Brain pericyte (primary cell): ENCODE measurements around the gene PDS5B.
"Not testable (repeated sequence)": the region's sequence is repeated elsewhere in the genome, so short reads cannot be mapped to it uniquely, and the experiment has no call there.

Experiments
- DNase-seq: peaks from one replicate; pipeline ENCODE4 v3.0.0-alpha.2; 2012; ENCODE audit warnings: low read depth, low spot score

PDS5B gene

DNA sequence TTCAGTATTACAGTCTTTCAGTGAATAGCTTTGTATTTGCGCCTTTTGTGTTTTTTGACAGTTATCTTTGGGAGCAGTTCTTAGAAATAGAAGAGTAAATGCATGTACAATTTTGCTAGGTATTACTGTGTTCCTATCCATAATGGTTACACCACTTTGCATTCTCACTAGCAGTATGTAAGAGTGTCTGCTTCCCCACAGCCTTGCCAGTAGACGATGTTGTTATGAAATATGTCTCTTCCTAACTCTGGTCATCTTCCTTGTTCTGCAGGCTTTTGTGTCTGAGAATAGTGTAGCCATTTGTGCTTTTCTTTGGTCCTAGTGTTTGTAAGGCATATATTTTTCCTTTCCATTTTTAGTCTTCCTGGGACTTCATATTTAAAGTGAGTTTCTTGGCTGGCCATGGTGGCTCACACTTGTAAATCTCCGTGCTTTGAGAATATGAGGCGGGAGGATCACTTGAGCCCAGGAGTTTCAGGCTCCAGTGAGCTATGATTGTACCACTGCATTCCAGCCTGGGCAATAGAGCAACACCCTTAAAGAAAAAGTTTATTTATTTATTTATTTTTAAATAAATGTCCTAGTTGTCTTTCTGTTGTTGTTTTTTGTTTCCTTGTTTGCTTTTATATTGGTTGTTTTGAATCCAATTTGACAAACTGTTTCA, 140.3 kb downstream of the PDS5B start:
- no peak for DNase-seq

DNA sequence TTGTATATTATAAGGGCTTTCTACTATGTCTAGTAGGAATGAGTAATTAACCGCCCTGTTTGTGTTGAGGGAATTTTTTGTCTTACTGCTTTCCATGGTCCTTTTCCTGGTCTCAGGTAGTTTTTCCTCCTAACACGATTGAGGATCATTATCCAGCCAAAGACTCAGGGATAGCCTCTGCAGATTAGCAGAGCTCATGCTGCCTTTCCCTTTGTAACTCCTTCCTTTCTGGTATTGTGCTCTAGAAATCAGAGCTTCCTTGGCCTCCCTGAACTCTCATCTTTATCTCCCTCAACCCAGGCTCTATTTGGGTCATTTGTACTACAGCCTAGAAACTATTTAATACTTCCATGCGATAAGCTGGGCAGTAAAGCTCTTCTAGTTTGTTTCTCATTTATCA, 142.1 kb downstream of the PDS5B start:
- DNase-seq = no peak

DNA sequence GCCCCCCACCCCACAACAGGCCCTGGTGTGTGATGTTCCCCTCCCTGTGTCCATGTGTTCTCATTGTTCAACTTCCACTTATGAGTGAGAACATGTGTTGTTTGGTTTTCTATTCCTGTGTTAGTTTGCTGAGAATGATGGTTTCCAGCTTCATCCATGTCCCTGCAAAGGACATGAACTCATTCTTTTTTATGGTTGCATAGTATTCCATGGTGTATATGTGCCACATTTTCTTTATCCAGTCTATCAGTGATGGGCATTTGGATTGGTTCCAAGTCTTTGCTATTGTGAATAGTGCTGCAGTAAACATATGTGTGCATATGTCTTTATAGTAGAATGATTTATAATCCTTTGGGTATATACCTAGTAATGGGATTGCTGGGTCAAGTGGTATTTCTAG, 142.8 kb downstream of the PDS5B start:
- not testable (repeated sequence) for DNase-seq

DNA sequence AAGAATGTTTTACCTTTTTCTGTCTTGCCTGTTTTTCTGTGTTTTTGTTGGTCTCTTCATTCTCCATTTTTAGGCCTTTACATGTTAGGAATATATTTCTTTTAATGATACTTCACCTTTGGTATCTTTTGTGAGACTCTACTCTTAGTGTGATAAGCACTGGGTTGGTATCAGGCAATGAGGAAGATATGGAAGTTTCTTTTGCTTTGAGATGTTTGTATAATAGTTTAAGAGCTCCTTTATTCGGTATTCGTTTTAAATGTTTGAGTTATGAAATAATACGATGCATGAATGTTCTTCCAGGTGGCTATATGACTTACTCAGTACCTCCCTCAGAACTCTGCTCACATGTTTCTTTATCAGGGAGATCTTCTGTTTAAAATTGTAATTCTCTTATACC, 144.8 kb downstream of the PDS5B start:
- DNase-seq = no peak

DNA sequence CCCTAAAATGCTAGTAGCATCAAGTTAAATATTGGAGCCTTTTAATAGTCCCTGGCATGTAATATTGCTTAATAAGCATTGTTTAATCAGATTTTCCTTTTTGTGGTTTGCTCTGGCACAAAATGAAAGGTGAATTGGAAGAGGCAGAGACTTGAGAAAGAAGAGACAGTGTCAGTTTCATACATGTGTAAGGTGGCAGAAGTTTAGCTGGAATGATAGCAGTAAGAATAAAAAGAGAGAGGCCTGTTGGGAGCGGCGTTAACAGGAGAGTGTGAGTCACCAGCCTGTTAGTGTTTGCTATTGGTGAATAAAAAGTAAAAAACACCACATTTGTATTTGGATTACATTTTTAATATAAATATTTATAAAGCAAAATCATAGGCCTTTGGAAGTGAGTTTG, 145.3 kb downstream of the PDS5B start:
- DNase-seq = no peak

DNA sequence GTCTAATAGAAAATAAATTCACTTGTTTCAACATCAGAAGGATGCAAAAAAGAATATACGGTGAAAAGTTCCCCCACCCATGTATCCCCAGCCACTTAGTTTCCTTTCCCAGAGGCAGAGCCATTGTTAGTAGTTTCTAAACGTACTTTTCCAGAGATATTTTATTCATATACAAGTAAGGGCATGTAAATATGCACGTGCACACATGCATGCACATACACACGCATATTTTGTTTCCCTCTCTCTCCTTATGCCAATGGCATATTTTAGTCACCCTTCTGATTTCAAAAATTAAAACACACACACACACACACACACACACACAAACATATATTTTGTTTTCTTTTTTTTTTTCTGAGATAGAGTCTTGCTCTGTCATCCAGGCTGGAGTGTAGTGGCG, 147.4 kb downstream of the PDS5B start:
- no peak for DNase-seq

DNA sequence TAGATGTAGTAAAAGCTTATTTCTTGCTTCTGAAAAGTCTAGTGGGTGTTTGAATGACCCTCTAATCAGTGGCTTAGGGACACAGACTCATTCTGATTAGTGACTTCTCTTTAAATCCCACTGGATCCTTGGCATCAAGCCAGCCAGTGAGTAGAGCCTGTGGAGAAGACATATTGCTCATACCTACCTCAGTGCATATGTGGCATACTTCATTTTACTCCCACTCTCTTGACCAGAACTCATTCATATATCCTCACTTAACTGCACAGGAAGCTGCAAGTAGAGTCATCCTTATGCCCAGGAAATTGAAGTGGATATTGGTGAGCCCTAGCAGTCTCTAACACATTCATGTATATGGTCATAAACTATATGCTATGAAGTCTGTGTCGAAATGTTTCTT, 148.3 kb downstream of the PDS5B start:
- no peak for DNase-seq

DNA sequence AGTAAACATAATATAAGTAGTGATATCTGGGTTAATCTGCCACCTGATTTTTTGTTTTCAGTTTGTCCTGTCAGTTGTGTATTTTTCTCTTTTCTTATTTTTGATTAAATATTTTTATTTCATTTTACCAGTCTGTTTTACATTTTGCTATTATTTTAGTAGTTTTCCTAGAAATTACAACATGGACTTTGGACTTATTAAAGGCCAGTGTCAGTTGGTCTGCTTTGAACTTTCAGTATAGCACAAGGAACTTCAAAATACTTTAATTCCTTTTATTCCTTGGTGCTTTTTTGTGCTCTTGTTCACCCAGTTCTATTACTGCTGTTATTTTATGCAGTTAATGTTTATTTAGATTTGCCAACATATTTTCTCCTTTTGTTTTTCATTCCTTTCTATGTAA, 149.6 kb downstream of the PDS5B start:
- no peak for DNase-seq

DNA sequence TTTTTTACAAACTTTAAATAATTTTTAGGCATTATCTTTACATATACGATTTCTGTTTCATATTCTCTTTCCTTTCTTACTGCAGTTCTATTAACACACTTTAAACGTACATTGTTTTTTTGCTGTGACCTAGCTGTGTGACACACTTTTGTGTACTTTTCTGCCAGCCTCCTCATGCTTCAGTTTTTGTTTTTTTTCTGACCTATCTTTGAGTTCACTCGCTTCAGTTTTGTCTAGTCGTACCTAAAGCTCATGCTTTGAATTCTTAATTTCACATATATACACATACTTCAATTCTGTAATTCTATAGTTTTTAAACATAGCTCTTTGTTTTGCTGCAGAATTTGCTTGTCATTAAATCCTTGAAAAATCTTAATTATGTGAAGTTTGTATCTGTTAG, 150.4 kb downstream of the PDS5B start:
- no peak for DNase-seq

DNA sequence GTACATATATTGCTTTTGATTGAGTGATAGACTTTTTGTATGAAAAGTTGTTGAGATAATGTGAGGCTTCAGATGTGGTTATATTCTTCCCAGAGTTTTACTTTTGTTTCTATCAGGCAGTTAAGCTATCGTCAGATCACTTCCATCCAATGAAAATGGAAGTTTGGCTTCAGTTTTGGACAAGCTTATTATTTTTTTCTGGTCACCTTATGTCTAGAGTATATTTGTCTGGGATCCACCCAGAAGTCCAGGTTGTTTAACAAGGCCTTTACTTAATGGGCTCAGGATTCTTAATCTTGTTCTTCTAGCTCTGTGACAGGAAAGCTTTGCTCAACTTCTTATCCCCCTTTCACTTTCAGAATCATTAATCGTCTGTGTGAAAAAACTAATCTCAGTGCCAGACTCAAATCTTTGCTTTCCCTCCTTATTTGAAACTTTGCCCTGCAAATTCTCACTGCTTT, 150.9 kb downstream of the PDS5B start:
- DNase-seq = no peak

DNA sequence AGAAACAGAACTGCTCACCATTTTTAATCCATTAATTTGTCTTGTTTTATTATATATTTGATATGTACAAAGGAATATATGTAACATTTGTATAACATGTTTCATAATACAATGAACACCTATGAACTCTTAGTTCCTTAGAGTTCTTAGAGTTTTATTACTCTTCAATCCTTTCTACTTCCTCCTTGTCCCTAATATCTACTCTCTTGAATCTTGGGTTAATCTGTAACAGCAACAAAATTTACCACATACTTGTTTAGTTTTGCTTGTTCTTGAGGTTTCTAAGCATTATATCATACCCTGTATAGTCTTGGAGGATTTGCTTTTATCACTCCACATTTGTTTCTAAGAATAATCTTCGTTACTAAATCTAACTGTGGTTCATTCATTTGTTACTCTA, 151.4 kb downstream of the PDS5B start:
- DNase-seq = no peak

DNA sequence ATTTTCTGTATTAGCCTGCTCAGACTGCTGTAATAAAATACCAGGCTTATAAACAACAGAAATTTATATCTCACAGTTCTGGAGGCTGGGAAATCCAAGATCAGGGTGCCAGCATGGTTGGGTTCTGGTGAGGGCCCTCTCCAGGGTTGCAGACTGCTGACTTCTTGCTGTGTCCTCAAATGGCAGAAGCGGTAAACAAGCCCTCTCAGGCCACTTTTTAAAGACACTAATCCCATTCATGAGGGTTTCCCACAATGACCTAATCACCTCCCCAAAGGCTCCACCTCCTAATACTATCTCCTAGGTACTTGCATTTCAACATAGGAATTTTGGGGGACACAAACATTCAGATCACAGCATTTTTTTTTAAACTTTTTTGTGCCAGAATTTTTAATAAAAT, 159.3 kb downstream of the PDS5B start:
- no peak for DNase-seq

DNA sequence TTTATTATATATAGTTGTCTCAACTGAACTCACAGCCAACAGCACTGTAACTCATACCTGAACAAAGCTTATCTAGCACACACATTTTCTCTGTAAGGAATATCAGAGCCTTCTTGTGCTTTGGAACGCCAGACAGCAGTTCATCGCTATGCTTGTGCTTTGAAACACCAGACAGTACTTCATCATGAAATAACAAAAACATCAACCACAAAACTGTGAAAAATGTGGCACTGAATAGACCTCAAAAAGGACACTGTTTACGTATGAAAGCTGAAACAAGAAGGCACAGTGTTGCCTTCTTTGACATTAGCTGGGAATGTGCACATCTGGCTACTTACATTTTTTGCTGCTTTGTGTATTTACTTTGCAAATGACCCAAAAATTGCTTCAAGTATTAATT, 160.2 kb downstream of the PDS5B start:
- DNase-seq = no peak

DNA sequence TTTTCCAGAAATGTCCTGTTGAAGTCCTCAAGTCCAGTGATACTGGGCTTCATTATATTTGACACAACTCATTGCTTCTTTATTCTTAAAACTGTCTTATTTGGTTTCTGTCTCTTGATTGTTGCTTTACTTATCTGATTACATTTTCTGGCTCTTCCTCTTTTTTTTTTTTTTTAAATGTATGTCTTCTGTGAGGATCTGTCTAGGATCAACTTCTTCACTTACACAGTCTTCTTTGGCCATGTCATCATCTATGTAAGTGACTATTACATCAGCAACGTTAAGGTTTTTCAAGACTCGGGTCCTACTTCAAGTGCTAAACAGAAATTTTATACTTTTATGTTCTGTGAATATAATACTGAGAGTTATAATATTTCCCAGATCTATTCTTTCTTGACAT, 162.1 kb downstream of the PDS5B start:
- DNase-seq = no peak

DNA sequence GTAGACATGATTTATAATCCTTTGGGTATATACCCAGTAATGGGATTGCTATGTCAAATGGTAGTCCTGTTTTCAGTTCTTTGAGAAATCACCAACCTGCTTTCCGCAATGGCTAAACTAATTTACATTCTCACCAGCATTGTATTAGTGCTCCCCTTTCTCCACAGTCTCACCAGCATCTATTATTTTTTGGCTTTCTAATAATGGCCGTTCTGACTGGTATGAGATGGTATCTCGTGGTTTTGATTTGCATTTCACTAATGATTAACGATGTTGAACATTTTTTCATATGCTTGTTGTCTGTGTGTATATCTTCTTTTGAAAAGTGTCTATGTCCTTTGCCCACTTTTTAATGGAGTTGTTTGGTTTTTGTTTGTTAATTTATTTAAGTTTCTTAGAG, 165.1 kb downstream of the PDS5B start:
- no peak for DNase-seq

DNA sequence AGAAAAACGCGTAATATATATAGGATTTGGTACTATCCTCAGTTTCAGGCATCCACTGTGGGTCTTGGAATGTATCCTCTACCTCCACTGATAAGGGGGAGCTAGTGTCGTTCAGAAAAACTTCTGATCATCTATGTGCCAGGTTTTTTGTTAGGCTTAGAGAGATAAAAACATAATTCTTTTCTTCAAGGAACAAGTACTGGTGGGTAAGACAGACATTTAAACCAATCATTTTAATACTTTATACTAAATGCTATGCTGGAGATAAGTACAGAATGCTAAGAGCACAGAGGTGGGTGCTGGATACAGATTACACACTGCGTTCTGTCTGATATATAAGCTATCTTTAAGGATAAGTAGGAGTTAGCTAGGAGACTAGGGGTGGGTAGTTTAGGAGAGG, 166.1 kb downstream of the PDS5B start:
- DNase-seq = no peak

DNA sequence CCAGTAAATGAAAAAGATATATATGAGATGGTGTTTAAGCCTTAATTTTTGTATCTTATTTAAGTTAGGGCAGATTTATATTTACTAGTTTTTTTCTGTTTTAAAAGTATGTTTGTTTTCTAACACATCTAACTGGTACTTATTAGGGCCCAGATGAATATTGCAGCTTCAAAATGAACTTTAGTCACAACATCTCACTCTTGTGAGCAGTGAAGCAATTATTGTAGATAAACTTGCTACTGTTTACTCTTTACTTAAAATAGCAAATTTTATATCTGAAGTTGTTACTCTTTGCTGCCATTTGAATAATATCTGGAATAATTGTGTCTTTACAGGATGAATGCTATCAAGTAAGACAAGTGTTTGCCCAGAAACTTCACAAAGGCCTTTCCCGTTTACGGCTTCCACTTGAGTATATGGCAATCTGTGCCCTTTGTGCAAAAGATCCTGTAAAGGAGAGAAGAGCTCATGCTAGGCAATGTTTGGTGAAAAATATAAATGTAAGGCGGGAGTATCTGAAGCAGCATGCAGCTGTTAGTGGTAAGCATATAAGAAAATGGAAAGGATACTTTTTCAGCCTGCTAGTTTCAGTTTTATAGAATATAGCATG, 166.8 kb downstream of the PDS5B start:
- no peak for DNase-seq

DNA sequence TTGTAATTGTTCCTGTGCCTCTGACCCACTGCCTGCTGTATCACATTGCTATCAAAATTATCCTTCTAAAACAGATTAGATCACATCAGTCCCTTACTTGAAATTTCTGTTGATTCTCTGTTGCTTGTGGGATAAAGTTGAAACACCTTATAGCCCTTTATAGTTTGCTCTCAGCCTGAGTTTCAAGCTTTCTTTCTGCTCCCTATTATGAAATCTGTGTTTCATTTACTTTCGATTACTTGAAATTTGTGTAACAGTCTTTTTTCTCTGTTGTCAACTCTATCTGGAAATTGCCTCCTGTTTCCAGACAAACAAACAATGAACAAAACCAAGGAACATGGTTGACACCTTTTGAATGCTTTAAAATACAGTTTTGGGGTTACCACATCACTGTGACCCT, 167.9 kb downstream of the PDS5B start:
- DNase-seq = no peak

DNA sequence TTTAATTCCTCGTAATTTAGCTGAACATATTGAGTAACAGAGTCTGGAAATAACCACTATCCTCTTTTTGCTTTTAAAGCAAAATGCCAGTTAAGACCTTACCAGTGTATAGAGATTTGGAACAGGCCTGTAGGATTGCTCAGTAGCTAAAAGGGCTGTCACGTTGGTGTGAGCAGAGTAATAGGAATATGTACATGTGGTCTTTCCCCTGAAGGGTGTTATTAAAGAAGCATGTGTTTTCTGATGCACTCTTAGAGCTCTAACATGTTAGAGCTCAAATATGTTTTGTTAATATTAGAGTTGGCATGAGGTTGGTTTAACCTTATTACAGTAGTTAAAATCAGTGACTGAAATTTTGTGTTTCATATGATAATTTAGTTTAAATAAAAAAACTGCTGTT, 172.9 kb downstream of the PDS5B start:
- DNase-seq = no peak

DNA sequence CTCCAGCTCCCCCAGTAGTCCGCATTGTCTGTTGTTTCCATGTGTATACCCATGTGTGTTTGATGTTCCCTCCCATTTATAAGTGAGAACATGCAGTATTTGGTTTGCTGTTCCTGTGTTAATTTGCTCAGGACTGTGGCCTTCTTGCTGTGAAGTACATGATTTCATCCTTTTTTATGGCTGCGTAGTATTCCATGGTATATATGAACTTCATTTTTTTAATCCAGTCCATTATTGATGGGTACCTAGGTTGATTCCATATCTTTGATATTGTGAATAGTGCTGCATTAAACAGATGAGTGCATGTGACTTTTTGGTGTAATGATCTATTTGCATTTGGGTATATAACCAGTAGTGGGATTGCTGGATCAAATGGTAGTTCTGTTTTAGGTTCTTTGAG, 175.2 kb downstream of the PDS5B start:
- DNase-seq = no peak

DNA sequence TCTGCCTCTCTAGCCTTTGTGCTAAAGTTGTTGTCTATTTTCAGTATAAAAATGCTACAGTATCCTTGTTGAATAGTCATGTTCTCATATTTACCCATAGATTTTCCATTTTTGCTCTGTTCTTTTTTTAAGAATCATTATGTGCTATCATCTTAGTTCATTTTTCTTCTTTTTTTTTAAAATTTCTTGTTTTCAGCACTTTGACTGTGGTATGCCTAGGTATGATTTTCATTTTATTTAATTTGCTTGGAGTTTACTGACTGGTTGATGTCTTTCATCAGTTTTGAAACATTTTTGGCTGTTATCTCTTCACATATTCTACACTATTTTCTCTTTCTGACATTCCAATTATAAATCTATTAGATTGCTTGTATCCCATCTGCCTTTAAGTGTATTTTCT, 192.9 kb downstream of the PDS5B start:
- DNase-seq = no peak

DNA sequence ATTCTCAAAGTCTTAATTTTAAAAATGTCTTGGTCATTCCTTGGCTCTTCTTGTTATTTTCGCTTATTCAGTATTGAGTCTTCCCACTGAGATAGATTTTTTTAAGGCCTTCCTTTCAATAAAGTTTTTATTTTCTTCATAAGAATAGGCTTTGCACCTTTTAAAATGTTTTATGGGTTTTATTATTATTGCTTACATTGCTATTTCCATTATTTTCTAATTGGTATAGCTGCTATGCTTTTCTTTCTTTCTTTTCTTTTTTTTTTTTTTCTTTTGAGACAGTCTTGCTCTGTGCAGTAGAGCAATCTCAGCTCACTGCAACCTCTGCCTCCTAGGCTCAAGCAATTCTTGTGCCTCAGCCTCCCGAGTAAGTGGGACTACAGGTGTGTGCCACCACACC, 195.7 kb downstream of the PDS5B start:
- DNase-seq = no peak

DNA sequence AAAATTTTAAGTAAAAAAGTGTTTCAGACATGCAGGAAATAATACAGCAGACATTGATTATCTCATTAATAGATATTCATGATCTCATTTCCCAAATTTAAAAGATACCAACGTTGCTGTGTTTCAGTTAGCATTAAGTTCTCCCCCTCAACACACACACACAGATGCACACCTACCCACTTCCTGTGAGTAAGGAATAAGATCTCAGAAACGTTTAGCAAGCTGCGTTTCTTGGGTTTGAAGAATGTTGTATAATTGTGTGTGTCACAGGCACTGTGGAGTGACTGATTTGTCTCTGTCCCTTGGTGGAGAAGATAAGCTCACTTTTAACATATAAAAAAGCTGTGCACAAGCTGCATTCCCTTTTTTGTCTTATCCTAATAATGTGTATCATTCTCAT, 196.8 kb downstream of the PDS5B start:
- no peak for DNase-seq

DNA sequence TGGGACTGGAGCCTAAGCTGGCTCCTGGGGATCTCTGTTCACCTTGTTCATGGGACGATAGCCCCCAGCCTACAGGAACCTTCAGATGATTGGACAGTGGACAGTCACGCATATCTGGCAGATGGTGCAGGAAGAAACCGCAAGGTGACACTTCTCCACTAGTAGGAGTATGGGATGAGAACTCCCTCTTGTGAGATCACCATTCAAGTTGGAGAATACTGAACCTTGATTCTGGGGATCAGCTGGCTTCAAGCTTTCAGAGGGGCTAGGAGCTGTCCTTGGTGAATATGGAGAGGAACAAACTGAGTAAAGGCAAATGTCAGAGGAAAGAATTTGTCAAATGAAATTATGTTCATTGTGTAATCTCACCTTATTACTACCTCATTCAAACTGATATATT, 204.5 kb downstream of the PDS5B start:
- DNase-seq = no peak
